GM12872 (cell line): ENCODE measurements around the gene THSD8.

ENCODE experiments used
- TF ChIP-seq, protein P1 (sequence below): IDR thresholded peaks from 3 replicates; pipeline ENCODE4 v1.5.1; 2011; ENCODE audit warnings: low read depth, mild to moderate bottlenecking, low read length, moderate library complexity; ENCODE audit not compliant: insufficient read depth

Gene THSD8

DNA sequence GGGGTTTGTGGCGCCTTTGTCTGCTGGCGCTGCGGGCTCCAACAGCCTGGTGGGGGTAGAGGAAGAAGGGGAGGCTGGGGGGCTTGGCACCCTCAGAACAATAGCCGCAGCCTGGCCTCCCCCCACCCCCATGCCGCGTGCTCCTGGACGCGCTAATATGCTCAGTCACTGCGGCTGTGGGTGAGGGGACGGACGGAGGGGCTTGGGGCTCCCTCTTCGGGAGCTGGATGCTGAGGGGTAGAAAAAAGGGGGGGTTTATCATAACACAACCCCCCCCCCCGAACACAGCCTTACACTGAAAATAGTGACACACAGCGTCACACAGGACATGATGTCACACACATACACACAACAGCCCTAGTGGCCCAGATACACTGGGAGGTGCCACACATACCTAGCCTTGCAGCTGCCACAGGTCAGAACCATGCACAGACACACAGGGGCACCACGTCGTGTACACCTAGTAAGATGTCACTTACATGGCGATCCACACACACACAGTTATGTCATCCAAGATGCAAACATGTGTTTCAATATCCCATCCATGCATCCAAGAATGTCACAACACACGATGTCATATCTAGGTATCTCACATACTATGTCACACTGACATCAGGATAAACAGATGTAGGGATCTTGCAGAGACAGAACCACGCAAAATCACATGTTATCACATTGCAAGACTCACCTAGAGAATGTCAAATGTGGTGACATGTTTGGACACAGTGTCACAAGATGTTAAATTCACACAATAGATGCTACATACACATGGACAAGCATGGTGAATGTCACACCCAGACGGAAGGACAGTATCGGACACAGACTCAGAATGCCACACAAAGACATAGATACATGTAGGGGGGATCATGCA is 37.3 kb downstream of the THSD8 start:
- TF ChIP-seq, protein P1, sequence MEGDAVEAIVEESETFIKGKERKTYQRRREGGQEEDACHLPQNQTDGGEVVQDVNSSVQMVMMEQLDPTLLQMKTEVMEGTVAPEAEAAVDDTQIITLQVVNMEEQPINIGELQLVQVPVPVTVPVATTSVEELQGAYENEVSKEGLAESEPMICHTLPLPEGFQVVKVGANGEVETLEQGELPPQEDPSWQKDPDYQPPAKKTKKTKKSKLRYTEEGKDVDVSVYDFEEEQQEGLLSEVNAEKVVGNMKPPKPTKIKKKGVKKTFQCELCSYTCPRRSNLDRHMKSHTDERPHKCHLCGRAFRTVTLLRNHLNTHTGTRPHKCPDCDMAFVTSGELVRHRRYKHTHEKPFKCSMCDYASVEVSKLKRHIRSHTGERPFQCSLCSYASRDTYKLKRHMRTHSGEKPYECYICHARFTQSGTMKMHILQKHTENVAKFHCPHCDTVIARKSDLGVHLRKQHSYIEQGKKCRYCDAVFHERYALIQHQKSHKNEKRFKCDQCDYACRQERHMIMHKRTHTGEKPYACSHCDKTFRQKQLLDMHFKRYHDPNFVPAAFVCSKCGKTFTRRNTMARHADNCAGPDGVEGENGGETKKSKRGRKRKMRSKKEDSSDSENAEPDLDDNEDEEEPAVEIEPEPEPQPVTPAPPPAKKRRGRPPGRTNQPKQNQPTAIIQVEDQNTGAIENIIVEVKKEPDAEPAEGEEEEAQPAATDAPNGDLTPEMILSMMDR, result no peak

DNA sequence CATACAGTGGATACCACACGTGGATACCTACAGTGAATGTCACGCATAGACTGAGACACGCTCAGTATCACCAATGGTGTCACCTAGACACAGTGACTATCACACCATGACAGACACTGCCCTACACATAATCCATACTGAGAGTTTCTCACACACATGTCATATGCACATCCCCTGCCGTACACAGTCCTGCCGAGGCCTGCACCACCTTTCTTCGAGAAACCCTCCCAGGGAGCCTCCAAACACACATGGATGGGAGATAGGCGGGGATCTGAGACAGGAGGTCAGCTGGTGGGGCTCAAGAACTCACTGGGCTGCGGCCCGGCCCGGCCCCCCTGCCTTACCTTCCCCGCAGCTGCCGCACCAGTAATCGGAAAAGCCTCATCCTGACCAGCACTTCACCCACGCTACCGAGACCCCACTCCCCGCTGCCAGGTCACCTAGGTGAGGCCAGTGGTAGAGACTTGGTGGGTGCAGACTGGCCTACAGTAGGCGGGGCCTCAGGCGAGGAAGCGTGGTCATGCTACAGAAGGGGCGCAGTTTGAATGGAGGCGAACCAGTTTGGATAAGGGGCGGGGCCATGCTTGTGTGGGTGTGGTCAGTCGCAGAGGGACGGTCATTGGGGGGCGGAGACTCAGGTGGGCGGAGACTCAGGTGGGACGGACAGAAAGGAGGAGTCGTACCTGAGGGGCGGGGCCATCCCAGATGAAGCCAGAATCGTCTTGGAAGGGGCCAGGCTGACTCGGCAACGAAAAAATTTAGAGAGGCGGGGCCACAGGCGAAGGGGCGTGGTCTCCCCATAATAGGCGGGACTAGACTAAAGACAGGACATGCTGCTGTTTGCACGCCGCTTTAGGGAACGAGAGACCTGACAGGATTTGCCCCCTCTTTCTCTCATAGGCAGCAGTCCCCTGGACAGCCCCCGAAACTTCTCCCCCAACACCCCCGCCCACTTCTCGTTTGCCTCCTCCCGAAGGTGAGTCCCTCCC is 38.5 kb downstream of the THSD8 start:
- TF ChIP-seq, protein P1, result no peak

DNA sequence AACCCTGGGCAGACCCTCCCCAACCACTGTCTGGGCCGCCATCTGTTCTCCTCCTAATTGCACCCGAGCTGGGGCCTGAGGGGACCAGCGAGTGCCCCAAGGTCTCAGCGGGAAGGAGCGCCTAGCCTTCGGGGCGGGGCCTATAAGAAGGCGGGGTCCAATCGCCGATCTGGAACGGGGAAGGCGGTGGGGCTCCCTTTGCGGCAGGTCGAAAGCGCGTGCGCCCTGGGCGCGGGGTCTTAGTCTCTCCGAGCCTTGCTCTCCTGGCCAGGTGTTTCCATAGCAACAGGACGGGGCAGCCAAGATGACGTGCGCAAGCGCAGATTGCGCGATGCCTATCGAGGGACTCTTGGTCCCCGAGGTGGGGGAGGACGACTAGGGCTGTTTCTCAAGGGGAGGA is 39.2 kb downstream of the THSD8 start:
- TF ChIP-seq, protein P1, result no peak

DNA sequence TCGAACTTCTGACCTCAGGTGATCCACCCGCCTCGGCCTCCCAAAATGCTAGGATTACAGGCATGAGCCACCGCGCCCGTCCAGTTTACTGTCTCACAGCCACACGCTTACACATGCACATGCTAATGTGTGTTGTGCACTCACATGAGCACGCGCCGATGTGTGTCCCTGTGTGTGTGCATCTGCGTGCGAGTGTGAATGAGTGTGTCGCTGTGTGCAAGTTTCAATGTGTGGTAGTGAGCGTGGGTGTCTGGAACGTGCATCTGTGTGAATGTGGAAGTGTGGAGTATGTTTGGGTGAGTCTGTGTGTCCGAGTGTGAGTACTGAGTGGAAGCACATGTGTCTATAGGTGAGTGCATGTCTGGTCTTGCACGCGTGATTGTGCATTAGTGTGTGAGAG is 40.6 kb downstream of the THSD8 start:
- TF ChIP-seq, protein P1, result no peak

GRCh38 chr19:12843328-12843727 is 41.5 kb downstream of the THSD8 start:
- TF ChIP-seq, protein P1, result no peak

- TF ChIP-seq, protein P1, result no peak
Measured at GRCh38 chr19:12843999-12844732, 42.3 kb downstream of the THSD8 start.
